BLaER1 treated with 17β-estradiol and CSF1 and Interleukin-3, amounts not matched to agents 10 nM and 100 nM (cell line): ENCODE results near the gene SMARCA2.

Experiments
- H3K27ac ChIP-seq, 11 experiments: shearing (Covaris generic); formaldehyde crosslinking; 2 replicates each; pipeline ENCODE4 v1.8.1; 2022
- H3K27me3 ChIP-seq, 11 experiments: shearing (Covaris generic); formaldehyde crosslinking; 2 replicates each; pipeline ENCODE4 v1.8.1; 2022
- H3K36me3 ChIP-seq, 11 experiments: shearing (Covaris generic); formaldehyde crosslinking; 2 replicates each; pipeline ENCODE4 v1.8.1; 2022
- H3K4me1 ChIP-seq, 10 experiments: shearing (Covaris generic); formaldehyde crosslinking; 2 replicates each; pipeline ENCODE4 v1.8.1; 2022
- H3K4me2 ChIP-seq, 11 experiments: shearing (Covaris generic); formaldehyde crosslinking; 2 replicates each; pipeline ENCODE4 v1.8.1; 2022
- H3K4me3 ChIP-seq, 10 experiments: shearing (Covaris generic); formaldehyde crosslinking; 2 replicates each; pipeline ENCODE4 v1.8.1; 2022
- H3K9ac ChIP-seq, 11 experiments: shearing (Covaris generic); formaldehyde crosslinking; 2 replicates each; pipeline ENCODE4 v1.8.1; 2022
- H3K9me3 ChIP-seq, 11 experiments: shearing (Covaris generic); formaldehyde crosslinking; replicated peaks in 1 of 11; 2 replicates each; pipeline ENCODE4 v1.8.1; 2022
- H4K20me1 ChIP-seq, 11 experiments: shearing (Covaris generic); formaldehyde crosslinking; 2 replicates each; pipeline ENCODE4 v1.8.1; 2022
- Cebpa-rat ChIP-seq, 11 experiments: shearing (Covaris generic); IDR thresholded peaks; 2 replicates each; pipeline ENCODE4 v1.8.1; 2022

The SMARCA2 gene

DNA sequence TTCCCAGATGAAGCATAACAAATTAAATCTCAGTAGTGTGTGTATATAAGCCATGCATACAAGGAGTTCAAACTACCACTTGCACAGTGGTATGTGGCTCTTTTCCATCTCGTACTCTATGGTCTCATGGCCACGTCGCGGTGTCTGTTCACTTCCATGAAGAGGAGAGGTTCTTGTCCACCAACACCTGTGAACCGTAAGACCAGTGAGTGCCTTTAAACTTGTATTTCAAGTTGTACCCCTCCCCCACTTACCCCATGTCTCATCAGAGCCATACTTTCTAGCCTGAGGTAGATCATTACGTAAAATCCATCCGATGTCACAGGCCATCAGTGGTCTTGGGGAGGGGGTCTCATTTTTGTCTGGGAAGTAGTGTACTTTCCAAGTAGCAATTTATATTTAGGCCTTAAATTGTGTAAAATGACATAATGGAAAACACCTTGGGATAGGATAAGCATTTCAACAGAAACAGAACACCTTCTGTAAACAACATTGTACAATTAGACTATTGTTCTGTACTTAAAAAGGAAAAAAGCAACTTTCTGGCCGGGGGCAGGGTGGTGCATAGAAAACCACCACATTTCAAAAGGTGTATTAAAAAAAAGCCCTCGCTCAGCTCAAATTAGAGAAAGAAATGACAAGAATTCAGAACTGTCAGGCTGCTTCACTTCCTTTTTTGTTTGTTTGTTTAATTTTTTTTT, 163.0 kb downstream of the SMARCA2 start:
- Histone ChIP-seq H3K36me3 (peaks cover 26 to 87% (median 60%) of the 10 kb centered on the region in 11 experiments), H3K9ac (no peak overlapping the region), H3K4me1 (peaks cover 0 to 10% (median 0%) of the 10 kb centered on the region in 10 experiments; a peak in 6 of 20 replicates), H4K20me1 (peaks cover 0 to 28% (median 0%) of the 10 kb centered on the region in 11 experiments; a peak in 2 of 22 replicates), H3K9me3 (peaks cover 0 to 14% (median 6%) of the 10 kb centered on the region in 11 experiments; a peak in 18 of 22 replicates), H3K4me2 (no peak overlapping the region), H3K4me3 (no peak overlapping the region), H3K27ac (no peak overlapping the region), H3K27me3 (no peaks in the 10 kb centered on the region)
- TF ChIP-seq Cebpa-rat (IDR thresholded peaks at IDR 0.05): no peak

DNA sequence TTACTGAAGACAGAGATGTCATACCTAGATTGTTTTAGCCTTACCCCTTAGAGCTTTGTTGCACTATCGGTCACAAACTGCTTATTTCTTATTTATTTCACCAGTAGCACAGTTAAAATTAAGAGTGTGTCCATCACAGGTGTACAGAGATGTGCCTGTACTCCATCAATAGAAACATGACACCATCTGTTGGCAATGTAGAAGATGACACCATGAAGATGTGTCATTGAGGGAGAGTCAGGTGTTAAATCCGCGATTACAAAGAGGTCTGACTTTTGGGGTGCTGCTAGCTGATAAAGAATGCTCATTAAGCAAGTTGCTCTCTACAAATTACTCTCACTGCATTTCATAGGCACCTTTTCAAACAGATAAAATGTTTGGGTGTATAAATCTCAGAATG, 164.4 kb downstream of the SMARCA2 start:
- H3K36me3 ChIP-seq: peaks cover 32 to 87% (median 60%) of the 10 kb centered on the region in 11 experiments
- peaks cover 0 to 18% (median 0%) of the 10 kb centered on the region in 11 experiments; a peak in 2 of 22 replicates for H4K20me1 ChIP-seq
- H3K27me3 ChIP-seq: no peaks in the 10 kb centered on the region
- H3K27ac ChIP-seq: 0 out of 22 replicates have a peak overlapping the region, but pooled peaks of 1 of the 11 experiments have one; percentile 28
- H3K9ac ChIP-seq: no peak overlapping the region
- no peak for TF ChIP-seq Cebpa-rat (IDR thresholded peaks at IDR 0.05)
- peaks cover 0 to 3% (median 0%) of the 10 kb centered on the region in 11 experiments; a peak in 1 of 22 replicates for H3K9me3 ChIP-seq
- H3K4me3 ChIP-seq: no peak overlapping the region
- H3K4me1 ChIP-seq: peaks cover 0 to 10% (median 0%) of the 10 kb centered on the region in 10 experiments; a peak in 6 of 20 replicates
- H3K4me2 ChIP-seq: no peak overlapping the region

DNA sequence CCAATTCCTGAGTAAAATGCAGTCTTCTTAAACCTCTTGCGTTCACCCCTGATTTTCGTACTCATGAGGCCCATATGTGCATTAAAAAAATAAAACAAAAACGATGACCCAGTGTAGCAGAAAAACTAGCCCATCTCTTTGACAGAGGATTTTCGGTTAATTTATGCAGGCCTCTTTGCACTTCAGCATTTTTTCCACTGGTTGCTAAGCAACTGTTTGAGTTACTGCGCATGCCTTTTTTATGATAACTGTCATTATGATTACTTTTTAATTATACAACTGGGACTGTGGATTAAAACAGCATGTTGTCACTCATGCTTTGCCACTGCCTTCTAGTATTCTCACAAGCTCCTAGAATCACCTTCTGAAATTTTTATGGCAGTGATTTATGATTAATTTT, 165.0 kb downstream of the SMARCA2 start:
- no peak overlapping the region; a peak in 1 of 22 replicates for H3K27ac ChIP-seq
- H3K9ac ChIP-seq: no peak overlapping the region
- H3K36me3 ChIP-seq: peaks cover 38 to 87% (median 60%) of the 10 kb centered on the region in 11 experiments
- peaks cover 0 to 18% (median 0%) of the 10 kb centered on the region in 11 experiments; a peak in 2 of 22 replicates for H4K20me1 ChIP-seq
- no peaks in the 10 kb centered on the region for H3K27me3 ChIP-seq
- no peak overlapping the region for H3K4me3 ChIP-seq
- H3K4me2 ChIP-seq: no peak overlapping the region
- peaks cover 0 to 10% (median 0%) of the 10 kb centered on the region in 10 experiments; a peak in 6 of 20 replicates for H3K4me1 ChIP-seq
- no peaks in the 10 kb centered on the region for H3K9me3 ChIP-seq
- no peak for TF ChIP-seq Cebpa-rat (IDR thresholded peaks at IDR 0.05)

DNA sequence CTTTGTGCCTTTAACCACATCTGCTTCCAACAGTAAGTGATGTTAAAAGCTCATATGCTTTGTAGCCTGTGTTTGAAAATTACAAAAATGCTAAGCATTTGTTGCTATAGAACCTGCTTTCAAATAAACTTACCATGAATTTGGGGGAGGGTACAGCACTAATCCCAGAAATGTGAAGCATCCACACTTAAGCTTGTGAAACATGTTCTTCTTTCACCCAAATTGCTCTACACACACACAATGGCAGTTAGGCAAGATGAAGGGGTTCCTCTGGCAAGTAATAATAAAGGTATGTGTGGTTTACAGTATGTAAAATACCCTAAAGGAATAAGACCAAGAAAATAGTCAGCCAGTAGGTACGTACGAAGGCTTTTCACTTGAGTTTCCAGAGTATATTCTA, 165.6 kb downstream of the SMARCA2 start:
- TF ChIP-seq Cebpa-rat (IDR thresholded peaks at IDR 0.05): no peak
- H3K4me2 ChIP-seq: no peak overlapping the region
- H3K27me3 ChIP-seq: no peaks in the 10 kb centered on the region
- no peaks in the 10 kb centered on the region for H3K9me3 ChIP-seq
- H3K9ac ChIP-seq: no peak overlapping the region
- peaks cover 0 to 10% (median 0%) of the 10 kb centered on the region in 10 experiments; a peak in 6 of 20 replicates for H3K4me1 ChIP-seq
- H3K36me3 ChIP-seq: peaks cover 44 to 87% (median 62%) of the 10 kb centered on the region in 11 experiments
- peaks cover 0 to 18% (median 0%) of the 10 kb centered on the region in 11 experiments; a peak in 2 of 22 replicates for H4K20me1 ChIP-seq
- H3K4me3 ChIP-seq: no peak overlapping the region
- no peak overlapping the region for H3K27ac ChIP-seq

DNA sequence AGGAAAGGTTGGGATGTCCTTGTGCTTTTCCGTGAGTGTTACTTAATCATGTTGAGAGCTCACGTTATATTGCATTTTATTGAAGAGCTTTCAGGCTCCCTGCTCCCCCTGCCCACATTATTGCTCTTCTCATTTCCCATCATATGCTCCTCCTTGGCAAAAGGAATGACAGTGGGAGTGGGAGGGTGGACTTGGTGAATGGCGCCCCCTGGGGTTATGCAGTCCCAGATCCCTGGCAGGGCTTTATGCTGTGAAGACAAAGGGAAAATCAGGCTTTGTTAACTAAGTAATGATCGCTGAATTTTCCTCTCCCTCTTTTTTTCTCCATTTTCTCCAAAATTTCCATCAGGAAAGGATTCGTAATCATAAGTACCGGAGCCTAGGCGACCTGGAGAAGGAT, 166.6 kb downstream of the SMARCA2 start:
- no peak overlapping the region for H3K27ac ChIP-seq

DNA sequence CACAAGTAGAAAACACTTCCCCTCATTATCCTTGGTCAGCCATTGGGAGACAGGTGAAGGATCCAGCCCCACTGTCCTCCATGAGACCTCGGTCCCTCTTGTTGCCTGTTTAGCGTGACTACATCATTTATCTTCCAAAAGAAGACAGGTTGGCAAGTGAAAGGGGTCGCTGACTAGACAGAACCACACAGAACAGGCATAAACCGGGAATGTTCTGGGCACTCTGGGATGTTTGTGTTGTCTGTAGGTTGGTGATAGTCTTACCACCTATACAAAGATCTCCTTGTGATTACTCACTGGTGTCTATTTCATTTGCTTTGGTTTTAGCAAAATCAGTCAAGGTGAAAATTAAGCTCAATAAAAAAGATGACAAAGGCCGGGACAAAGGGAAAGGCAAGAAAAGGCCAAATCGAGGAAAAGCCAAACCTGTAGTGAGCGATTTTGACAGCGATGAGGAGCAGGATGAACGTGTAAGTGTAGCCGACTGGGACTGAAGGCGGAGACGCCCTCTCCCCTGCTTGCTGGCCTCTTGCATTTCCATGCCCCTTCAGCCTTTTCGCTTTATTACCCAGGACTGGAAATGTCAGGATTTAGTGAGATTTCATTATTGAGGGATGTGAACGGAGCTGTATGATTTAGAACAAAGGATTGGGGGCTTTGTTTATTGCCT, 175.9 kb downstream of the SMARCA2 start:
- Histone ChIP-seq H3K4me1 (no peaks in the 10 kb centered on the region), H3K27me3 (no peaks in the 10 kb centered on the region), H3K27ac (no peak overlapping the region), H3K4me3 (no peak overlapping the region), H3K9me3 (peaks cover 0 to 6% (median 0%) of the 10 kb centered on the region in 11 experiments; a peak in 1 of 22 replicates), H4K20me1 (no peaks in the 10 kb centered on the region), H3K9ac (no peak overlapping the region), H3K36me3 (peaks cover 96 to 100% (median 98%) of the 10 kb centered on the region in 11 experiments), H3K4me2 (no peak overlapping the region)
- TF ChIP-seq Cebpa-rat (IDR thresholded peaks at IDR 0.05): no peak

More for the DNA sequence above, 166.6 kb downstream of the SMARCA2 start:
- Histone ChIP-seq H3K27me3 (no peaks in the 10 kb centered on the region), H3K4me2 (no peak overlapping the region), H3K4me1 (peaks cover 0 to 10% (median 0%) of the 10 kb centered on the region in 10 experiments; a peak in 6 of 20 replicates), H4K20me1 (peaks cover 0 to 18% (median 0%) of the 10 kb centered on the region in 11 experiments; a peak in 2 of 22 replicates), H3K9ac (no peak overlapping the region), H3K9me3 (no peaks in the 10 kb centered on the region), H3K4me3 (no peak overlapping the region), H3K36me3 (peaks cover 49 to 87% (median 65%) of the 10 kb centered on the region in 11 experiments)
- no peak for TF ChIP-seq Cebpa-rat (IDR thresholded peaks at IDR 0.05)

DNA sequence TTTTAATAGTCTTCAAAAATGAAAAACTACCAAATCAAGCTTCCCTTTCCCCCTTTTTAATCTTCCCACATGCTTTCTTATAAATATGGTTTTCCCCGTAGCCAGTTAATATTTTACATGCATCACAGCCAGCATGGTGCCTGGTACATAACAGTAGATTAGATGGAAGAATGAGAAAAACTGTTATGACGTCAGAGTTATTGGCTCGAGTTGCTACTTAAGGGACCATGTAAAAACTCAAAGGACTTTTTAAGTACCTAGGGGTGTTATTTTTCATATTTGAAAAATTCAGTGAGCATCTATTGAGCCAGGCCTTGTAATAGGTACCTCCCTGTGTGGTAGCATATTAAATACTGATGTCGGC, 176.4 kb downstream of the SMARCA2 start:
- Histone ChIP-seq H3K27ac (no peak overlapping the region), H3K4me2 (no peak overlapping the region), H3K4me1 (no peaks in the 10 kb centered on the region), H3K36me3 (peaks cover 92 to 100% (median 96%) of the 10 kb centered on the region in 11 experiments), H3K4me3 (no peak overlapping the region), H3K9ac (no peak overlapping the region), H3K9me3 (peaks cover 0 to 6% (median 0%) of the 10 kb centered on the region in 11 experiments; a peak in 1 of 22 replicates), H3K27me3 (no peaks in the 10 kb centered on the region), H4K20me1 (no peaks in the 10 kb centered on the region)
- TF ChIP-seq Cebpa-rat (IDR thresholded peaks at IDR 0.05): no peak

DNA sequence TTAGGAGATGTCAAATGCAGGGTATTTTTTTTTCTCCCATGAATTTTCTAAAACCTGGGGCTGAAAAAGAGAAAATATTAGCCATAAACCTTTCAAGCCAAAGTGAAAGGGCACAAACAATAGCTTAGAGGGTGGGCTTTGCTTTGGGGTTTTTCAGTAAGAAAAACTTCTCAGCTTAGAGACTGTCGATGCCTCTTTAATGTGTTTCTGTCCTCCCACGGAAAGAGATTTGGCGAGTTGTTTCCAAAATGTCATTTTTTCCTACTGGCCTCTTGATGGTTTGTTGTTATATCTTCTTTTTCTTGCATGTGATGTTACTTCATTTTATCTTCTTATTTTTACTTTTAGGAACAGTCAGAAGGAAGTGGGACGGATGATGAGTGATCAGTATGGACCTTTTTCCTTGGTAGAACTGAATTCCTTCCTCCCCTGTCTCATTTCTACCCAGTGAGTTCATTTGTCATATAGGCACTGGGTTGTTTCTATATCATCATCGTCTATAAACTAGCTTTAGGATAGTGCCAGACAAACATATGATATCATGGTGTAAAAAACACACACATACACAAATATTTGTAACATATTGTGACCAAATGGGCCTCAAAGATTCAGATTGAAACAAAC, 177.3 kb downstream of the SMARCA2 start:
- Histone ChIP-seq H3K9ac (no peak overlapping the region), H3K36me3 (peaks cover 83 to 100% (median 87%) of the 10 kb centered on the region in 11 experiments), H3K4me3 (no peak overlapping the region), H4K20me1 (no peaks in the 10 kb centered on the region), H3K27me3 (no peaks in the 10 kb centered on the region), H3K27ac (no peak overlapping the region), H3K4me1 (no peaks in the 10 kb centered on the region), H3K4me2 (no peak overlapping the region), H3K9me3 (peaks cover 0 to 6% (median 0%) of the 10 kb centered on the region in 11 experiments; a peak in 1 of 22 replicates)
- no peak for TF ChIP-seq Cebpa-rat (IDR thresholded peaks at IDR 0.05)

DNA sequence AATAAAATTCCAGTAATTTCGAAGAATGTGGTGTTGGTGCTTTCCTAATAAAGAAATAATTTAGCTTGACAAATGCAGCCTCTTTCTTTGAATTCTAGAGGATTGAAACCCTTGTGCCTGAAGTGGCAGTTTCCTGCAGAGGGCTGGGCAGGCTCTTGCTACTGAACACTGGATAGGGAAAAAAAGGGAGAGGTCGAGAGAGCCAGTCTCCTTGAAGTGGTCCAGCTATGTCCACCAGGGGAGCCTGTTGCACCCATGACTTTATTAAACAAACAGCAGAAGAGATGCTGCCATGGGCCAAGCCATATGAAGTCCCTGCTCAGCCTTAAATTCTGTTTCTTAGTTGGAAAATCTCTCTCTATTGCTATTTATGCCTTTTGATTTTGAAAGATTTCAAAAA, 178.4 kb downstream of the SMARCA2 start:
- Histone ChIP-seq H4K20me1 (no peaks in the 10 kb centered on the region), H3K9me3 (peaks cover 0 to 13% (median 7%) of the 10 kb centered on the region in 11 experiments; a peak in 11 of 22 replicates), H3K27ac (no peak overlapping the region), H3K9ac (no peak overlapping the region), H3K4me3 (no peak overlapping the region), H3K36me3 (peaks cover 78 to 100% (median 87%) of the 10 kb centered on the region in 11 experiments), H3K4me2 (no peak overlapping the region), H3K4me1 (no peaks in the 10 kb centered on the region), H3K27me3 (no peaks in the 10 kb centered on the region)
- TF ChIP-seq Cebpa-rat (IDR thresholded peaks at IDR 0.05): no peak
